IPS DF 6.9 (cell line): ENCODE data around the gene PLCG2.

ENCODE experiments used
- DNase-seq: peaks from one replicate; pipeline ENCODE4 v3.0.0-alpha.2; 2013; ENCODE audit warnings: low read depth, low spot score
- H3K27ac ChIP-seq: one replicate; pipeline ENCODE4 v1.5.1; 2013; ENCODE audit warnings: low read length, control low read depth
- H3K27me3 ChIP-seq: 2 replicates; pipeline ENCODE4 v1.6.1; 2013; ENCODE audit warnings: mild to moderate bottlenecking, low read length; ENCODE audit not compliant: control insufficient read depth, insufficient read depth
- H3K36me3 ChIP-seq: 2 replicates; pipeline ENCODE4 v1.6.1; 2013; ENCODE audit warnings: low read length; ENCODE audit not compliant: control insufficient read depth, insufficient read depth
- H3K4me1 ChIP-seq: 2 replicates; pipeline ENCODE4 v1.6.1; 2013; ENCODE audit warnings: low read length; ENCODE audit not compliant: control insufficient read depth, insufficient read depth
- H3K4me3 ChIP-seq: 2 replicates; pipeline ENCODE4 v1.5.1; 2013; ENCODE audit warnings: mild to moderate bottlenecking, low read length
- H3K9me3 ChIP-seq: 2 replicates; pipeline ENCODE4 v1.6.1; 2013; ENCODE audit warnings: low read length, inconsistent platforms; ENCODE audit not compliant: control insufficient read depth, insufficient read depth
- WGBS: extraction: QIAGEN DNeasy Blood & Tissue Kit; methylation state at CpG from one replicate; pipeline ENCODE4 v1.1.7; 2013; ENCODE audit warnings: mixed read lengths, missing lambda C conversion rate; ENCODE audit not compliant: insufficient read length, insufficient coverage; 5-methylcytosine and 5-hydroxymethylcytosine counted together

PLCG2 gene

DNA sequence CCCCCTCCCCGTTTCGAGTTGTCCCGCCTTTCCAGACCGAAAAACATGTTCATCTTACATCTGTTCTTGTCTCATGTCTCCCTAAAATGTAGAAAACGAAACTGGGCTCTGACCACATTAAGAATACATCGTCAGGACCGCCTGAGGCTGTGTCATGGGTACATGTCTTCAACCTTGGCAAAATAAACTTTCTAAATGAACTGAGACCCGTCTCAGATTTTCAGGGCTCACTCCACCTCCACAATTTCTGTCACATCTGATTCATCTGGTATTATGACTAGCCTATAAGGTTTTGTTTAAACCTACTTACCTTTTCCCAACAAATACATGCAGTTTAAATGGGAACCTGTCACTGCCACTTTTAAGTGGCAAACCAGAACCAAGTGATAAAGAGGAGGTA lies 231.6 kb downstream of the PLCG2 start:
- no peaks in the 10 kb centered on the region; the same call in 1 of the 2 replicates for H3K9me3 ChIP-seq
- H3K4me3 ChIP-seq, result no peak overlapping the region
- no peak for DNase-seq
- H3K27ac ChIP-seq, result no peak overlapping the region
- H3K27me3 ChIP-seq, result no peaks in the 10 kb centered on the region
- H3K4me1 ChIP-seq, result no peaks in the 10 kb centered on the region
- WGBS, result no CpG with 5 or more reads among the region's 8 CpGs
- no peaks in the 10 kb centered on the region for H3K36me3 ChIP-seq

DNA sequence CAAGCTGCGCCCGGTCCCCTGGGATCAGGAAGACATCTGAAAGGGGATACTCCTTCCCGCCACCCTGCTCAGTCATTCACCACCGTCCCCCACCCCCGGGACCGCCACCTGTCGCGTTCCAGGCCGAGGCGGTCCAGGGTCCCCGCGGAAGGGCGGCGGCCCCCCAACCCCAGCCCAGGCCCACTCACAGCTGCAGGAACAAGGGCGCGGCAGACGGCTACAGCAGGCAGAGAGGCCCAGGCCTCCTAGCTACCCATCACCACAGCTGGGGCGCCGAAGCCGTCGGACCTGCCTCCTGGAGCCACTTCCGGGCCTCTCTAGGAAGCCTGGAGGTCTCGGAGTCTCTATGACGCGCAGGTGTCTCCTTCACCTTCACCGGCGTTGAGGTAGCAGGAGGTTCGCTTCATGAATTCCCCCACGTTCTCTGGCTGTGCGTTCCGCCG lies 232.1 kb downstream of the PLCG2 start, which contains the start of gene SDR42E1:
TSS of gene SDR42E1 (minus strand) at position 272 of the 443 bp plus-strand sequence. CDS start 10,612 bp downstream, outside the sequence.
- no peak within 1 kb of the TSS for H3K4me3 ChIP-seq
- H3K27me3 ChIP-seq, result no peaks in the 10 kb centered on the region
- no peaks in the 10 kb centered on the region for H3K36me3 ChIP-seq
- H3K27ac ChIP-seq, result no peak within 1 kb of the TSS
- no peaks in the 10 kb centered on the region for H3K4me1 ChIP-seq
- DNase-seq, result no peak
- H3K9me3 ChIP-seq, result no peaks in the 10 kb centered on the region; the same call in 1 of the 2 replicates
- WGBS, result no CpG with 5 or more reads among the region's 32 CpGs
